GM23248 (cell line): Measurements from ENCODE around the gene SLC37A1. TPM values are rescaled to one million over a fixed set of nuclear protein-coding genes. Genes with fewer than 3 reads are reported as not detected.

Experiments used
- DNase-seq: peaks from one replicate; pipeline ENCODE4 v3.0.0-alpha.2; 2015
- H2AFZ ChIP-seq: fragments of 200-600 bp; sonication (generic); 2 replicates; pipeline ENCODE4 v1.6.1; 2016; ENCODE audit warnings: antibody characterized with exemption
- H3F3A ChIP-seq: fragments of 200-600 bp; sonication (generic); 2 replicates; pipeline ENCODE4 v1.6.1; 2016; ENCODE audit warnings: mild to moderate bottlenecking, antibody characterized with exemption, mixed run types; ENCODE audit not compliant: insufficient read depth
- H3K27ac ChIP-seq: fragments of 200-600 bp; sonication (generic); 2 replicates; pipeline ENCODE4 v1.5.1; 2016; ENCODE audit warnings: mild to moderate bottlenecking
- H3K27me3 ChIP-seq: fragments of 200-600 bp; sonication (generic); replicated peaks from 2 replicates; pipeline ENCODE4 v1.6.1; 2016; ENCODE audit warnings: mild to moderate bottlenecking; ENCODE audit not compliant: insufficient read depth
- H3K36me3 ChIP-seq: fragments of 200-600 bp; sonication (generic); 2 replicates; pipeline ENCODE4 v1.6.1; 2016; ENCODE audit warnings: low read depth, mild to moderate bottlenecking
- H3K4me1 ChIP-seq: fragments of 200-600 bp; sonication (generic); 2 replicates; pipeline ENCODE4 v1.6.1; 2016; ENCODE audit warnings: mild to moderate bottlenecking; ENCODE audit not compliant: insufficient read depth
- H3K4me2 ChIP-seq: fragments of 200-600 bp; sonication (generic); one replicate; pipeline ENCODE4 v1.6.1; 2016; ENCODE audit warnings: mild to moderate bottlenecking; ENCODE audit not compliant: unreplicated experiment
- H3K4me3 ChIP-seq: fragments of 200-600 bp; sonication (generic); 2 replicates; pipeline ENCODE4 v1.5.1; 2016; ENCODE audit warnings: mild to moderate bottlenecking
- H3K79me2 ChIP-seq: fragments of 200-600 bp; sonication (generic); 2 replicates; pipeline ENCODE4 v1.6.1; 2016; ENCODE audit warnings: mild to moderate bottlenecking; ENCODE audit not compliant: insufficient read depth
- H3K9ac ChIP-seq: fragments of 200-600 bp; sonication (generic); 2 replicates; pipeline ENCODE4 v1.6.1; 2016; ENCODE audit warnings: mild to moderate bottlenecking
- H3K9me2 ChIP-seq: fragments of 200-600 bp; sonication (generic); 2 replicates; pipeline ENCODE4 v1.6.1; 2016; ENCODE audit warnings: mixed run types, mild to moderate bottlenecking, moderate library complexity; ENCODE audit not compliant: insufficient read depth
- H3K9me3 ChIP-seq: fragments of 200-600 bp; sonication (generic); one replicate; pipeline ENCODE4 v1.6.1; 2017; ENCODE audit warnings: low read depth
- H4K20me1 ChIP-seq: fragments of 200-600 bp; sonication (generic); 2 replicates; pipeline ENCODE4 v1.6.0; 2016; ENCODE audit not compliant: insufficient read depth
- EZH2 ChIP-seq: fragments of 200-600 bp; sonication (generic); IDR thresholded peaks from 2 replicates; pipeline ENCODE4 v1.6.1; 2018; ENCODE audit warnings: antibody characterized with exemption, mild to moderate bottlenecking; ENCODE audit not compliant: insufficient read depth, poor library complexity, severe bottlenecking
- EZH2phosphoT487 ChIP-seq: fragments of 200-600 bp; sonication (generic); IDR thresholded peaks from 2 replicates; pipeline ENCODE4 v1.6.1; 2018; ENCODE audit warnings: antibody characterized with exemption, moderate library complexity, mild to moderate bottlenecking, low read depth; ENCODE audit not compliant: insufficient read depth
- WGBS, 2 experiments: methylation state at CpG; one replicate each; pipeline ENCODE4 v1.1.6; 2015 to 2017; ENCODE audit warnings: low lambda C conversion rate in 2 of 2, low coverage in 1 of 2; ENCODE audit errors: missing lambda C conversion rate in 2 of 2; 5-methylcytosine and 5-hydroxymethylcytosine counted together
- in situ Hi-C: fragments of 300-500 bp; cut with MboI; formaldehyde crosslinking; loops from 2 replicates; pipeline ENCODE4 v1.15.0; 2020
- polyA plus RNA-seq: library from polyadenylated mRNA; unstranded; fragments of >200 nt; fragmentation: Nextera tagmentation; extraction: Ambion mirVana; gene quantifications from 2 replicates; pipeline ENCODE4 v1.2.1, GENCODE V29; 2016
- total RNA-seq: library from RNA; depleted of rRNA; stranded (reverse); fragments of >200 nt; shearing (Covaris generic); gene quantifications from 2 replicates; pipeline ENCODE4 v1.2.3, GENCODE V29; 2014

SLC37A1 gene
- total and polyA plus RNA-seq, 2 experiments from 2014 or later, result not detected

DNA sequence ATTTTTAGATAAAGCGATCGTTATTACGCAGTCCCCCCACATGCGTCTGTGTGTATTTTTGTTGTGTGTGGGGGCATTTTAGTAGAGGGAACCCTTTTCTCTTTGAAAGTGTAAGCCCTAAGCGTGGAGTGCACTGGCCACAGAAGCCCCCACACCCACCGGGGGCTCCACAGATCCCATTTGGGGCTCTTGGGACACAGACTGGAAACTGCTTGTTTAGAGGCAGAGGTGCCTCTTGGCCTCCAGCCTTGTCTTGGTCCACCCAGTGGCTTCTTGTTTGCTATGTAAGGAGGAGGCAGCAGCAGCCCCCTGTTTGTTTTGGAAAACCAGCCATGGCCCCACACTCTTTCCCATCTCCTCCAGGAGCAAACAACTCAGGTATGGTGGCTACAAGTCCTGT is 42.8 kb downstream of the SLC37A1 start:
- no peak for DNase-seq
- no peaks in the 10 kb centered on the region for H3K9me2 ChIP-seq
- no peaks in the 10 kb centered on the region for H3K79me2 ChIP-seq
- H3K27ac ChIP-seq, result no peak overlapping the region
- H3K4me1 ChIP-seq, result no peaks in the 10 kb centered on the region
- H4K20me1 ChIP-seq, result no peaks in the 10 kb centered on the region
- no peak overlapping the region for H3K4me2 ChIP-seq
- H3K36me3 ChIP-seq, result no peaks in the 10 kb centered on the region
- H3F3A ChIP-seq, result no peaks in the 10 kb centered on the region
- H3K9me3 ChIP-seq, result no peaks in the 10 kb centered on the region
- no peak overlapping the region for H3K4me3 ChIP-seq
- H3K27me3 ChIP-seq, result peaks cover 5% of the 10 kb centered on the region; the same call in 1 of the 2 replicates
- in situ Hi-C loops, result no loop called here
- TF ChIP-seq EZH2 (no peak), EZH2phosphoT487 (no peak)
- no peak overlapping the region for H3K9ac ChIP-seq
- 64 to 66% methylated on average over 6 of the region's 6 CpGs for WGBS, 2 experiments
- H2AFZ ChIP-seq, result no peak overlapping the region

DNA sequence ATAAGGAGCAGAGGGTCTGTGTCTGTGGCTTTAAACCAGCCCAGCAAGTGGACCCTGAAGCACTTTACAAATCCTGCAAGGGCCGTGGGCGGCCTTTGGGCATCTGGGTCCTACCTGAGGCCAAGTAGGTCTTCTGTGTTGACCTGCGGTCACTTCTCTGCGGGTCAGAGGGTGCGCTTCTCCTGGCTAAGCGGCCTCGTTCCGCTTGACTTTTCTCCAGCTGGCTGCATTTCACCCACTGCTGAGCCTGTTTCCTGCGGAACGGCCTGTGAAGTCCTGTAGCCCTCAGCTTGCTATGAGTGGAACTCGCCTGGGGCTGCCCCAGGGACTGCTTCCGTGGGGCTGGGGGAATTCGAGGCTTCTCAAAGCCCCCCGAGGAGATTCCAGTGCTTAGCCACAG is 43.3 kb downstream of the SLC37A1 start:
- Histone ChIP-seq H3K27ac (no peak overlapping the region), H3F3A (no peaks in the 10 kb centered on the region), H3K4me3 (no peak overlapping the region), H3K9me2 (no peaks in the 10 kb centered on the region), H3K9me3 (no peaks in the 10 kb centered on the region), H3K4me2 (no peak overlapping the region), H2AFZ (no peak overlapping the region), H3K36me3 (no peaks in the 10 kb centered on the region), H3K9ac (no peak overlapping the region), H4K20me1 (no peaks in the 10 kb centered on the region), H3K4me1 (no peaks in the 10 kb centered on the region), H3K79me2 (no peaks in the 10 kb centered on the region), H3K27me3 (0 out of 2 replicates have a peak, but pooled peaks cover 1% of the 10 kb centered on the region)
- WGBS, 2 experiments, result 68 to 75% methylated on average over 14 of the region's 14 CpGs
- in situ Hi-C loops, result no loop called here
- no peak for DNase-seq
- TF ChIP-seq EZH2, result no peak
- no peak for TF ChIP-seq EZH2phosphoT487

DNA sequence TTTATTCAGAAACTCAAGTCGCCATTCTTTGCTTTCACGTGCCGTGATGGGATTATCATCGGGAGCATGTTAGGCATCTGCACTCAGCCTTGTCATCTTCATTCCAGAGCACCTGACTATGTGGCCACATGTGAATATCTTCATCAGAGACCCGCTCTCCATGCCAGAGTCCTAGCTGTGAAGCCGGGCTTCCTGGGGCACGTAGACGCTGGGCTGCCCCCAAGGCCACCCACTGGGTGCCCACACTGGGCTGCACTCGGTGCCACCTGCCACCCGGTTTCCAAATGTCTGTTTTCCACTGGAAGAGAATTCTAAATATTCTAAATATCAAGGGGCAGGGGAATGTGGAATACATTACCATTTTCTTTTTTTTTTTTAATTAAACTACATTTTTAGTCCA is 43.8 kb downstream of the SLC37A1 start:
- Histone ChIP-seq H3K36me3 (no peaks in the 10 kb centered on the region), H3K27ac (no peak overlapping the region), H3K27me3 (no peaks in the 10 kb centered on the region), H3K79me2 (no peaks in the 10 kb centered on the region), H2AFZ (no peak overlapping the region), H3K9ac (no peak overlapping the region), H3K4me3 (no peak overlapping the region), H3F3A (no peaks in the 10 kb centered on the region), H3K9me3 (no peaks in the 10 kb centered on the region), H3K4me1 (no peaks in the 10 kb centered on the region), H4K20me1 (no peaks in the 10 kb centered on the region), H3K4me2 (no peak overlapping the region), H3K9me2 (no peaks in the 10 kb centered on the region)
- in situ Hi-C loops, result no loop called here
- TF ChIP-seq EZH2phosphoT487 (no peak), EZH2 (no peak)
- no peak for DNase-seq
- 78 to 80% methylated on average over 10 of the region's 10 CpGs for WGBS, 2 experiments

DNA sequence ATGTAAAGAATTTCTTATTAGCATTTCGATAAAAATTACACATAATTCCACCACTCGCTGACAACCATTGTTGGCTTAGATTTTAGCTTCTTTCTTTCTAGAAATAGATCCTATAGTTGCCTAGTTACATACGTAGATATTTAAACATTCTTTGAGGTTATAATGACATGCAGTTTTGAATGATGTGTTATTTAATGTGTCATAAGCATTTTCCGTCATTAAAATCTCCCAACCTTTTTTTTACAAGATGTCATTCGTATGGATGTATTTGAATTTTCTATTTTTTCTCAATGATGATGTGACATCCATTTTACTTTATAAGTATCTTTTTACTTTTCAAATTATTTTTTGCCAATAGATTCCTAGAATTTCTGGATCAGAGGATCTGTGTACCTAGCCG is 44.7 kb downstream of the SLC37A1 start:
- DNase-seq, result no peak
- 69 to 70% methylated on average over 6 of the region's 6 CpGs for WGBS, 2 experiments

DNA sequence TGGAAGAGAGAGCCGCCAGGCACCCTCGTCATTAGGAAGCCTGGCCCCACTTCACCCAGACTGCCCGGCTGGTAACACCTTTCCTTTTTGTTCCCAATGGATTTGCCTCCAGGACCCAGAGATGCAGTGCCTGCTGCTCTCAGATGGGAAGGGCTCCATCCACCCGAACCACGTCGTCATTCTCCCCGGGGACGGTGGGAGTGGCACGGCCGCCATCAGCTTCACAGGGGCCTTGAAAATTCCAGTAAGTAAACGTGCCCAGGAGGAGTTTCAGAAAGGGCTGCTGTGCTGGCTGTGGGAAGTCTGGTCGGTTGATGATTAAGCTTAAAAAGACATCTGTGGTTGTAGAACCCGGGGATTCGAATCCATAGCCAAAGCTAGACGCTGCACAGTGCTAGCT is 45.2 kb downstream of the SLC37A1 start:
- no peak for TF ChIP-seq EZH2
- no peaks in the 10 kb centered on the region for H3K36me3 ChIP-seq
- no peaks in the 10 kb centered on the region for H3K9me2 ChIP-seq
- no peaks in the 10 kb centered on the region for H3F3A ChIP-seq
- no peaks in the 10 kb centered on the region for H4K20me1 ChIP-seq
- H3K9me3 ChIP-seq, result no peaks in the 10 kb centered on the region
- no peak overlapping the region for H3K9ac ChIP-seq
- H3K4me1 ChIP-seq, result no peaks in the 10 kb centered on the region
- no peak overlapping the region for H3K4me3 ChIP-seq
- no peak overlapping the region for H3K27ac ChIP-seq
- 75 to 80% methylated on average over 15 of the region's 15 CpGs for WGBS, 2 experiments
- no peaks in the 10 kb centered on the region for H3K27me3 ChIP-seq
- no peak overlapping the region for H3K4me2 ChIP-seq
- no peak for DNase-seq
- no peak overlapping the region for H2AFZ ChIP-seq
- no peaks in the 10 kb centered on the region for H3K79me2 ChIP-seq
- in situ Hi-C loops, result no loop called here

More for the DNA sequence above, 44.7 kb downstream of the SLC37A1 start:
- H3K9me3 ChIP-seq, result no peaks in the 10 kb centered on the region
- H3K27me3 ChIP-seq, result no peaks in the 10 kb centered on the region
- no peak overlapping the region for H2AFZ ChIP-seq
- no peak for TF ChIP-seq EZH2phosphoT487
- no peak for TF ChIP-seq EZH2
- no peaks in the 10 kb centered on the region for H3K4me1 ChIP-seq
- H4K20me1 ChIP-seq, result no peaks in the 10 kb centered on the region
- no peak overlapping the region for H3K4me2 ChIP-seq
- H3K4me3 ChIP-seq, result no peak overlapping the region
- no peaks in the 10 kb centered on the region for H3K9me2 ChIP-seq
- H3K79me2 ChIP-seq, result no peaks in the 10 kb centered on the region
- no peaks in the 10 kb centered on the region for H3K36me3 ChIP-seq
- H3F3A ChIP-seq, result no peaks in the 10 kb centered on the region
- in situ Hi-C loops, result no loop called here
- H3K9ac ChIP-seq, result no peak overlapping the region
- no peak overlapping the region for H3K27ac ChIP-seq
